ENCODE measurements around the gene EIF2B5. TPM values are rescaled to one million over a fixed set of nuclear protein-coding genes. Genes with fewer than 3 reads are reported as not detected.

Gene EIF2B5
- total and polyA plus RNA-seq, 12 donors: 19.1 to 56.1 (median 41.5) TPM

DNA sequence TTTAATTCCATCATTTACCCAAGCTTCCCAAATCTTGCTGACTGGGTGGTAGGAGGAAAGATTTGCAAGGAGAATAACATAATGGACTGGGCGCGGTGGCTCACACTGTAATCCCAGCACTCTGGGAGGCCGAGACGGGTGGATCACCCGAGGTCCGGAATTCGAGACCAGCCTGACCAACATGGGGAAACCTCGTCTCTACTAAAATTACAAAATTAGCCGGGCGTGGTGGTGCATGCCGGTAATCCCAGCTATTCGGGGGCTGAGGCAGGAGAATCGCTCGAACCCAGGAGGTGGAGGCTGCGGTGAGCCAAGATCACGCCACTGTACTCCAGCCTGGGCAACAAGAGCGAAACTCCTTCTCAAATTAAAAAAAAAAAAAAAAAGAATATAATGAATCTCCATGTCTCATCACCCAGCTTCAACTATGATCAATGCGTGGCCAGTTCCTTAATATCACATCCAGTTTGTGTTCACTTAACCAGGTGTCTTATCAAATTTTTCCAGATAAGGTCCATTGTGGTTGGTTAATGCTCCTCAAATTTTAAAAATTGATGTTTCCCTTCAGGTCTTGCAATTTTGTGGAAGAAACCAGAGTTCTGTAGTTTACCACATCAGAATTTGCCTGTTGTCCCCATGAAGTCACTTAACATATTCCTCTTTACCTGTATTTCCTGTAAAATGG, 49.5 kb downstream of the EIF2B5 start:
- TF ChIP-seq POLR2A (IDR thresholded peaks at IDR 0.05): no peak
- TF ChIP-seq, protein P1, sequence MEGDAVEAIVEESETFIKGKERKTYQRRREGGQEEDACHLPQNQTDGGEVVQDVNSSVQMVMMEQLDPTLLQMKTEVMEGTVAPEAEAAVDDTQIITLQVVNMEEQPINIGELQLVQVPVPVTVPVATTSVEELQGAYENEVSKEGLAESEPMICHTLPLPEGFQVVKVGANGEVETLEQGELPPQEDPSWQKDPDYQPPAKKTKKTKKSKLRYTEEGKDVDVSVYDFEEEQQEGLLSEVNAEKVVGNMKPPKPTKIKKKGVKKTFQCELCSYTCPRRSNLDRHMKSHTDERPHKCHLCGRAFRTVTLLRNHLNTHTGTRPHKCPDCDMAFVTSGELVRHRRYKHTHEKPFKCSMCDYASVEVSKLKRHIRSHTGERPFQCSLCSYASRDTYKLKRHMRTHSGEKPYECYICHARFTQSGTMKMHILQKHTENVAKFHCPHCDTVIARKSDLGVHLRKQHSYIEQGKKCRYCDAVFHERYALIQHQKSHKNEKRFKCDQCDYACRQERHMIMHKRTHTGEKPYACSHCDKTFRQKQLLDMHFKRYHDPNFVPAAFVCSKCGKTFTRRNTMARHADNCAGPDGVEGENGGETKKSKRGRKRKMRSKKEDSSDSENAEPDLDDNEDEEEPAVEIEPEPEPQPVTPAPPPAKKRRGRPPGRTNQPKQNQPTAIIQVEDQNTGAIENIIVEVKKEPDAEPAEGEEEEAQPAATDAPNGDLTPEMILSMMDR (IDR thresholded peaks at IDR 0.05): no peak
- Histone ChIP-seq H3K4me1 (replicated peaks in 1 of 2) (peaks cover 24 to 46% of the 10 kb centered on the region in 2 donors), H3K36me3 (replicated peaks in 1 of 2) (peaks cover 0 to 75% of the 10 kb centered on the region in 2 donors), H3K9me3 (replicated peaks in 1 of 3) (no peaks in the 10 kb centered on the region), H3K4me3 (no peak overlapping the region), H3K27me3 (no peaks in the 10 kb centered on the region), H3K27ac (peak overlapping the region in 4 of 5 donors; percentile 76 to 92 (median 90))
- WGBS, 4 donors: 86 to 95% (median 93%) methylated on average over 17 to 18 of the region's 18 CpGs
- DNase-seq: no peak
- intact Hi-C loops (cut with DNase I): no loop called here

GRCh38 chr3:184185461-184186183, 50.5 kb downstream of the EIF2B5 start:
- peaks cover 0 to 75% of the 10 kb centered on the region in 2 donors for H3K36me3 ChIP-seq (replicated peaks in 1 of 2)
- DNase-seq: peak; percentile 99 to 100 (median 99)
- no peak for TF ChIP-seq POLR2A (IDR thresholded peaks at IDR 0.05)
- TF ChIP-seq, protein P1 (IDR thresholded peaks at IDR 0.05): no peak
- intact Hi-C loops (cut with DNase I): no loop called here
- no peaks in the 10 kb centered on the region for H3K27me3 ChIP-seq
- H3K9me3 ChIP-seq (replicated peaks in 1 of 3): no peaks in the 10 kb centered on the region
- peak overlapping the region in 2 of 4 donors; percentile 61 for H3K4me3 ChIP-seq
- peak overlapping the region; percentile 35 to 92 (median 87) for H3K27ac ChIP-seq
- peaks cover 24 to 50% of the 10 kb centered on the region in 2 donors for H3K4me1 ChIP-seq (replicated peaks in 1 of 2)
- WGBS, 4 donors: 2 to 9% (median 2%) methylated on average over 17 to 55 of the region's 55 CpGs

- TF ChIP-seq, protein P1 (IDR thresholded peaks at IDR 0.05): no peak
- TF ChIP-seq POLR2A (IDR thresholded peaks at IDR 0.05): peak; percentile 61 to 82
- Histone ChIP-seq H3K4me1 (replicated peaks in 1 of 2) (peaks cover 24 to 52% of the 10 kb centered on the region in 2 donors), H3K27me3 (no peaks in the 10 kb centered on the region), H3K36me3 (replicated peaks in 1 of 2) (peaks cover 0 to 75% of the 10 kb centered on the region in 2 donors), H3K27ac (peak within 1 kb of the TSS; percentile 35 to 92 (median 87)), H3K9me3 (replicated peaks in 1 of 3) (no peaks in the 10 kb centered on the region), H3K4me3 (peak within 1 kb of the TSS; percentile 17 to 61 (median 58))
- 0% methylated on average over 12 to 45 of the region's 45 CpGs for WGBS, 4 donors
- peak; percentile 68 to 88 (median 79) for DNase-seq
- intact Hi-C loops (cut with DNase I): no loop called here
Measured at GRCh38 chr3:184186184-184186901, 51.2 kb downstream of the EIF2B5 start, which contains the start of gene ABCF3. TSS of gene ABCF3 (plus strand) at chr3:184186199. CDS start at chr3:184186208, 9 bp downstream.

DNA sequence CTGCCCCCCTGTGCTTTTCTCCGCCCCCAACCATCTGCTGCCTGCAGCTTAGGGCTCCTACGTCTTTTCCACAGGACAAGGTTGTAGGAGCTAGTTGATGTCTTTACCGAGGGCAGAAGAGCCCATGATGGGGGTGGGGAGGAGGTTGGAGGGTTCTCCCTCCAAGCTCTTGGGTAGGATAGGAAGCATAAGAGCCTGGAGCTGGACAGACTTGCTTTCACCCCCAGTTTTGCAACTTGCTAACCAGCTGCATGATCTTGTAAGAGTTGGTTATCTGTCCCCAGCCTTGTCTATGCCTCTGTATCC, 51.7 kb downstream of the EIF2B5 start:
- Histone ChIP-seq H3K4me3 (peak overlapping the region in 3 of 4 donors; percentile 56 to 61 (median 61)), H3K36me3 (replicated peaks in 1 of 2) (peaks cover 0 to 75% of the 10 kb centered on the region in 2 donors), H3K9me3 (replicated peaks in 1 of 3) (no peaks in the 10 kb centered on the region), H3K4me1 (replicated peaks in 1 of 2) (peaks cover 24 to 52% of the 10 kb centered on the region in 2 donors), H3K27me3 (no peaks in the 10 kb centered on the region), H3K27ac (peak overlapping the region; percentile 35 to 92 (median 87))
- TF ChIP-seq POLR2A (IDR thresholded peaks at IDR 0.05): no peak
- TF ChIP-seq, protein P1 (IDR thresholded peaks at IDR 0.05): no peak
- DNase-seq: no peak
- WGBS, 4 donors: 0 to 12% (median 8%) methylated on average over 1 to 3 of the region's 3 CpGs
- intact Hi-C loops (cut with DNase I): no loop called here

Data from adrenal gland (tissue), 12 donors.